PC-9 (cell line): Measurements from ENCODE around the gene PBX4. TPM values are rescaled to one million over a fixed set of nuclear protein-coding genes. Genes with fewer than 3 reads are reported as not detected.

Experiments
- BruUV-seq: library from RNA; stranded (reverse); fragments of 400-500 nt; replicated peaks from 2 replicates; lab custom pipeline; 2021; lab: Mats Ljungman, UMichigan
- CTCF ChIA-PET: fragments of 300-600 bp; sonication (Branson Sonifier 250); formaldehyde crosslinking; loops from one replicate; lab custom pipeline; 2022; ENCODE audit warnings: antibody characterized with exemption; lab: Charles Lee
- POLR2A ChIA-PET: fragments of 300-600 bp; sonication (Branson Sonifier 250); formaldehyde crosslinking; loops from one replicate; lab custom pipeline; 2022; ENCODE audit warnings: antibody characterized with exemption; ENCODE audit not compliant: unreplicated experiment; lab: Charles Lee
- DNase-seq, 2 experiments: peaks; one replicate each; pipeline versions ENCODE4 v3.0.0 to v3.0.0-alpha.2; 2015 to 2022; ENCODE audit warnings: mixed read lengths in 1 of 2
- H2AFZ ChIP-seq: fragments of 200-600 bp; sonication (generic); 2 replicates; pipeline ENCODE4 v1.8.1; 2017; ENCODE audit warnings: antibody characterized with exemption
- H3F3A ChIP-seq: fragments of 200-600 bp; sonication (generic); 2 replicates; pipeline ENCODE4 v1.8.1; 2017; ENCODE audit warnings: antibody characterized with exemption, mild to moderate bottlenecking, low read depth; ENCODE audit not compliant: insufficient read depth
- H3K27ac ChIP-seq: fragments of 200-600 bp; sonication (generic); 2 replicates; pipeline ENCODE4 v1.6.1; 2016; ENCODE audit warnings: mixed run types
- H3K27me3 ChIP-seq: fragments of 200-600 bp; sonication (generic); 2 replicates; pipeline ENCODE4 v1.6.1; 2016; ENCODE audit warnings: low read depth, mixed run types; ENCODE audit not compliant: insufficient read depth
- H3K36me3 ChIP-seq: fragments of 200-600 bp; sonication (generic); 2 replicates; pipeline ENCODE4 v1.6.1; 2016; ENCODE audit warnings: low read depth, mixed run types
- H3K4me1 ChIP-seq: fragments of 200-600 bp; sonication (generic); replicated peaks from 2 replicates; pipeline ENCODE4 v1.6.1; 2016; ENCODE audit warnings: mixed run types; ENCODE audit not compliant: insufficient read depth
- H3K4me2 ChIP-seq: fragments of 200-600 bp; sonication (generic); 2 replicates; pipeline ENCODE4 v1.6.1; 2017; ENCODE audit warnings: mixed run types
- H3K4me3 ChIP-seq: fragments of 200-600 bp; sonication (generic); 2 replicates; pipeline ENCODE4 v1.6.1; 2016; ENCODE audit warnings: mixed run types
- H3K79me2 ChIP-seq: fragments of 200-600 bp; sonication (generic); 2 replicates; pipeline ENCODE4 v1.6.1; 2017; ENCODE audit warnings: low read depth, mixed run types
- H3K9me2 ChIP-seq: fragments of 200-600 bp; sonication (generic); 2 replicates; pipeline ENCODE4 v1.8.1; 2017; ENCODE audit warnings: mild to moderate bottlenecking; ENCODE audit not compliant: insufficient read depth
- H3K9me3 ChIP-seq: fragments of 200-600 bp; sonication (generic); 2 replicates; pipeline ENCODE4 v1.8.1; 2016; ENCODE audit warnings: low read depth; ENCODE audit not compliant: insufficient read depth
- H4K20me1 ChIP-seq: fragments of 200-600 bp; sonication (generic); 2 replicates; pipeline ENCODE4 v1.8.1; 2017; ENCODE audit not compliant: insufficient read depth
- EZH2 ChIP-seq: fragments of 200-600 bp; sonication (generic); IDR thresholded peaks from 2 replicates; pipeline ENCODE4 v1.8.0; 2017; ENCODE audit warnings: antibody characterized with exemption, low read depth
- intact Hi-C: fragments of 100-400 bp; cut with micrococcal nuclease; formaldehyde crosslinking; loops from one replicate; pipeline ENCODE4 v1.10.0; 2022; ENCODE audit not compliant: unreplicated experiment
- total RNA-seq: library from RNA; stranded (reverse); gene quantifications from 2 replicates; pipeline ENCODE4 v1.2.3, GENCODE V29; 2021
- TF ChIP-seq, protein P1 (sequence below): fragments of 200-600 bp; sonication (generic); conservative IDR thresholded peaks from 2 replicates; pipeline ENCODE4 v1.6.1; 2017; ENCODE audit warnings: mixed run types, antibody characterized with exemption, mild to moderate bottlenecking, moderate library complexity

Gene PBX4
- total RNA-seq, 1 experiment from 2014 or later = 5.7 TPM

DNA sequence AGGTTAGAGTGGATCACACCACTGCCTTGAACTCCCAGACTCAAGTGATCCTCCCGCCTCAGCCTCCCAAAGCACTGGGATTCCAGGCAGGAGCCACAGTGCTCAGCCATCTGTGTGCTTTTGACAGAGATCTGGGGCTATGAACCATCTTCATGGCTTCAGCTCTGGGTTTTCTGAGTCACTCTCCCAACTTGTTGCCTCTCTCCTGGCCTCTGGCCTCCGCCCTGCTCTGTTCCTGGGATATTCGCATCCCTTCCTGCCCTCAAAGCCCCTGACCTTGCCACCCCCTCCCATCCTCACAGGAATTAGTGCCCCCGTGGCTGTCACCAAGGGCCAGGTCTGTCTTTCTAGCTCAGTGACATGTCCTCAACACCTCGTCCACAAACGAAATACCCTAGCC lies 30.7 kb upstream of the PBX4 start:
- H3K27ac ChIP-seq = no peak overlapping the region
- BruUV-seq = no TSS peak
- CTCF ChIA-PET = interaction anchor here (0.6 kb wide), 1 partner anchor 306 kb away, joined by 4 read pairs; no protein-coding TSS in a partner anchor
- H3K36me3 ChIP-seq = 0 out of 2 replicates have a peak, but pooled peaks cover 10% of the 10 kb centered on the region
- H2AFZ ChIP-seq = no peak overlapping the region
- POLR2A ChIA-PET = interaction anchor here (0.6 kb wide), 1 partner anchor 117 kb away, joined by 22 read pairs; no protein-coding TSS in a partner anchor
- intact Hi-C loops = loop anchor here (10.0 kb wide), 1 partner anchor 306 kb away; no protein-coding TSS in a partner anchor
- H4K20me1 ChIP-seq = no peaks in the 10 kb centered on the region
- H3K4me3 ChIP-seq = no peak overlapping the region
- H3K27me3 ChIP-seq = no peaks in the 10 kb centered on the region
- no peaks in the 10 kb centered on the region for H3K79me2 ChIP-seq
- no peaks in the 10 kb centered on the region for H3K9me2 ChIP-seq
- DNase-seq = no peak
- H3F3A ChIP-seq = peaks cover 13% of the 10 kb centered on the region; the same call in 1 of the 2 replicates
- H3K4me2 ChIP-seq = no peak overlapping the region
- TF ChIP-seq EZH2 = no peak
- TF ChIP-seq, protein P1, sequence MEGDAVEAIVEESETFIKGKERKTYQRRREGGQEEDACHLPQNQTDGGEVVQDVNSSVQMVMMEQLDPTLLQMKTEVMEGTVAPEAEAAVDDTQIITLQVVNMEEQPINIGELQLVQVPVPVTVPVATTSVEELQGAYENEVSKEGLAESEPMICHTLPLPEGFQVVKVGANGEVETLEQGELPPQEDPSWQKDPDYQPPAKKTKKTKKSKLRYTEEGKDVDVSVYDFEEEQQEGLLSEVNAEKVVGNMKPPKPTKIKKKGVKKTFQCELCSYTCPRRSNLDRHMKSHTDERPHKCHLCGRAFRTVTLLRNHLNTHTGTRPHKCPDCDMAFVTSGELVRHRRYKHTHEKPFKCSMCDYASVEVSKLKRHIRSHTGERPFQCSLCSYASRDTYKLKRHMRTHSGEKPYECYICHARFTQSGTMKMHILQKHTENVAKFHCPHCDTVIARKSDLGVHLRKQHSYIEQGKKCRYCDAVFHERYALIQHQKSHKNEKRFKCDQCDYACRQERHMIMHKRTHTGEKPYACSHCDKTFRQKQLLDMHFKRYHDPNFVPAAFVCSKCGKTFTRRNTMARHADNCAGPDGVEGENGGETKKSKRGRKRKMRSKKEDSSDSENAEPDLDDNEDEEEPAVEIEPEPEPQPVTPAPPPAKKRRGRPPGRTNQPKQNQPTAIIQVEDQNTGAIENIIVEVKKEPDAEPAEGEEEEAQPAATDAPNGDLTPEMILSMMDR = no peak
- H3K4me1 ChIP-seq = no peaks in the 10 kb centered on the region
- H3K9me3 ChIP-seq = no peaks in the 10 kb centered on the region

GRCh38 chr19:19647037-19647835 lies 28.7 kb upstream of the PBX4 start:
- Histone ChIP-seq H3K36me3 (0 out of 2 replicates have a peak, but pooled peaks cover 10% of the 10 kb centered on the region), H3K4me1 (no peaks in the 10 kb centered on the region), H3F3A (peaks cover 15% of the 10 kb centered on the region; the same call in 1 of the 2 replicates), H4K20me1 (no peaks in the 10 kb centered on the region), H3K27ac (no peak overlapping the region), H3K9me3 (no peaks in the 10 kb centered on the region), H3K9me2 (no peaks in the 10 kb centered on the region), H3K4me3 (no peak overlapping the region), H3K79me2 (no peaks in the 10 kb centered on the region), H2AFZ (no peak overlapping the region), H3K4me2 (no peak overlapping the region), H3K27me3 (no peaks in the 10 kb centered on the region)
- TF ChIP-seq, protein P1 = no peak
- TF ChIP-seq EZH2 = no peak
- ChIA-PET CTCF (no interaction called here), POLR2A (no interaction called here)
- intact Hi-C loops = loop anchor here (10.0 kb wide), 1 partner anchor 308 kb away; no protein-coding TSS in a partner anchor
- DNase-seq = no peak
- no TSS peak for BruUV-seq

- Histone ChIP-seq H3K9me3 (no peaks in the 10 kb centered on the region), H3K4me2 (no peak overlapping the region), H3K4me3 (no peak overlapping the region), H3K27me3 (no peaks in the 10 kb centered on the region), H3K9me2 (no peaks in the 10 kb centered on the region), H3K4me1 (no peaks in the 10 kb centered on the region), H3F3A (peaks cover 15% of the 10 kb centered on the region; the same call in 1 of the 2 replicates), H3K36me3 (0 out of 2 replicates have a peak, but pooled peaks cover 10% of the 10 kb centered on the region), H2AFZ (no peak overlapping the region), H4K20me1 (no peaks in the 10 kb centered on the region), H3K79me2 (no peaks in the 10 kb centered on the region), H3K27ac (no peak overlapping the region)
- no peak for DNase-seq
- CTCF ChIA-PET = no interaction called here
- TF ChIP-seq, protein P1 = no peak
- TF ChIP-seq EZH2 = no peak
- POLR2A ChIA-PET = no interaction called here
- BruUV-seq = no TSS peak
- intact Hi-C loops = loop anchor here (10.0 kb wide), 1 partner anchor 309 kb away; no protein-coding TSS in a partner anchor
These were observed 26.9 kb upstream of the PBX4 start for GRCh38 chr19:19645233-19645870.
